Mucosa of descending colon (tissue), 3 donors: Measurements from ENCODE around the gene KRTAP4-1. TPM values are rescaled to one million over a fixed set of nuclear protein-coding genes. Genes with fewer than 3 reads are reported as not detected.
"Not testable (repeated sequence)": the region's sequence is repeated elsewhere in the genome, so short reads cannot be mapped to it uniquely, and the experiment has no call there.

ENCODE experiments used
- ATAC-seq: fragments of 200-7000 bp; cut with Tn5 transposase; one replicate; pipeline ENCODE4 v1.9.1; 2020; ENCODE audit warnings: mild to moderate bottlenecking, moderate library complexity
- DNase-seq, 3 donors: peaks; one replicate each; pipeline ENCODE4 v3.0.0-alpha.2; 2020
- H3K36me3 ChIP-seq: fragments of 200-600 bp; one replicate; pipeline ENCODE4 v1.8.0; 2021; ENCODE audit warnings: low read depth, mild to moderate bottlenecking
- H3K4me1 ChIP-seq: fragments of 200-600 bp; one replicate; pipeline ENCODE4 v1.8.0; 2021; ENCODE audit warnings: low read depth, mild to moderate bottlenecking
- H3K4me3 ChIP-seq: fragments of 200-600 bp; one replicate; pipeline ENCODE4 v1.8.0; 2021; ENCODE audit warnings: mild to moderate bottlenecking
- H3K9me3 ChIP-seq: fragments of 200-600 bp; one replicate; pipeline ENCODE4 v1.8.0; 2021; ENCODE audit warnings: mild to moderate bottlenecking
- CTCF ChIP-seq: fragments of 200-600 bp; IDR thresholded peaks from one replicate; pipeline ENCODE4 v1.8.0; 2022; ENCODE audit warnings: antibody characterized with exemption, mild to moderate bottlenecking
- intact Hi-C, 2 donors: fragments of 100-400 bp; cut with DNase I in 1 of 2; cut with micrococcal nuclease in 1 of 2; formaldehyde crosslinking; loops; one replicate each; pipeline versions ENCODE4 v1.11.0 to v1.11.1; 2022; cut with DNase I, micrococcal nuclease
- total RNA-seq, 3 donors: library from RNA; stranded (reverse); fragmentation: NEBNext Ultra II Directional in 2 of 3; extraction: Animal tissue kit (Norgen Biotek cat#: 25700) in 2 of 3; gene quantifications; one replicate each; pipeline versions ENCODE4 v1.2.1 to v1.2.4, GENCODE V29; 2021 to 2023
- donor health status: DM: no; HTN: no; CAD: no; lungs with moderate emphysema.
- donor health status: DM: no; HTN: no; CAD: no.
- donor health status: DM: no; HTN: yes; CAD: no.

KRTAP4-1 gene
- total RNA-seq, 3 donors from 2014 or later: 0.84 TPM; not detected in 2

GRCh38 chr17:41141361-41141760 lies 43.4 kb downstream of the KRTAP4-1 start:
- Histone ChIP-seq H3K4me1 (no peaks in the 10 kb centered on the region), H3K9me3 (peaks cover 10% of the 10 kb centered on the region), H3K4me3 (no peak overlapping the region), H3K36me3 (no peaks in the 10 kb centered on the region)
- no peak for TF ChIP-seq CTCF
- DNase-seq: no peak
- intact Hi-C loops: no loop called here
- no peak for ATAC-seq

DNA sequence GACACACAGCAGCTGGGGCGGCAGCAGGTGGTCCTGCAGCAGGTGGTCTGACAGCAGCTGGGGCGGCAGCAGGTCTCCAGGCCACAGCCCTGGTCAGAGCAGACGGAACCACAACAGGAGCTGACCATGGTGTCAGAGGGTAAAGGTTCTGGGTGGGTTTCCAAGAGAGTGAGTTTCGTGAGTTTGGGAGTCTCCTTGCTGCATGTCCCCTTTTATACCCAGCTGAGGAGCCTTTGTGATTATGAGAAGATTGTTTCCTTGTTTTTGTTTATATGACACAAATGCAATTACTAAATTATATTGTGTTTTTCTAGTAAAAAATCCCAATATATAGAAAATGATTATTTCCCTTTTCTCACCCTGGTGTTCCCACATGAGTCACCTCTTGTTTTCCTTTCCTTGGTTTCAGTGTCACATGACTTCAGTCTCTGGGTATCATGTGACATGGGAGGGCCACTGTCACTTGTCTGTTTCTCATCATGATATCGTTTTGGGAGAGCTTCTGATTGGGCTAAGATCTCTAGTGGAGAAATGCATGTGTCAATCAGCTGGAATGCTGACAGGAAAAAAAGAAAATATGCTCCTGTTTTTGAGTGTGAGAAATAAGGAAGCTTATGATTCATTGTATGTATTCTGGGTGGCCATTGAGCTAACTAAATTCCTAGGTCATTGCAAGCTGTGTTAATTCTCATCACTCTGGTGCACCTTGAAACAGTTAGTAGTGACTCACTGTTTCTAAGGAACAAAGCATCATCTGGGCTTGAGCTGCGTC lies 44.2 kb downstream of the KRTAP4-1 start, which contains the start of gene KRTAP4-6:
Gene KRTAP4-6 (minus strand): TSS at position 185 of the 772 bp plus-strand sequence. CDS start 57 bp downstream, at position 128.
- intact Hi-C loops: no loop called here
- ATAC-seq (no peak), DNase-seq (no peak)
- Histone ChIP-seq H3K4me3 (no peak within 1 kb of the TSS), H3K9me3 (peaks cover 10% of the 10 kb centered on the region), H3K4me1 (no peaks in the 10 kb centered on the region), H3K36me3 (no peaks in the 10 kb centered on the region)
- no peak for TF ChIP-seq CTCF

DNA sequence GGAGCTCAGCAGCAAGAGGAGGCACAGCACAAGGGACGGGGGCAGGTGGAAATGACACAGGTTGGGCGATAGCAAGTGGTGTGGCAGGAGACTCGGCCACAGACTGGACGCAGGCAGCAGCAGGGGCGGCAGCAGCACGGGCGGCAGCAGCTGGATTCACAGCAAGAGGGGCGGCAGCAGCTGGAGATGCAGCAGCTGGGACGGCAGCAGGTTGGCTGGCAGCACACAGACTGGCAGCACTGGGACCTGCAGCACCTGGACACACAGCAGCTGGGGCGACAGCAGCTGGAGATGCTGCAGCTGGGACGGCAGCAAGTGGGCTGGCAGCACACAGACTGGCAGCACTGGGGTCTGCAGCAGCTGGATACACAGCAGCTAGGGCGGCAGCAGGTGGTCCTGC lies 44.8 kb downstream of the KRTAP4-1 start:
- H3K4me3 ChIP-seq, H3K36me3 ChIP-seq, H3K9me3 ChIP-seq, intact Hi-C loops, ATAC-seq, H3K4me1 ChIP-seq: not testable (repeated sequence)
- DNase-seq: peak in 1 of 3 donors; percentile 44

Other genes starting within 250 kb of the KRTAP4-1 start
- gene KRT23, start 247.3 kb downstream of the KRTAP4-1 start, total RNA-seq: under 1 TPM in 1 of 3 donors, not detected in 2; 0.53 TPM
- gene KRT39, start 218.0 kb downstream of the KRTAP4-1 start, total RNA-seq: under 1 TPM in 1 of 3 donors, not detected in 2; 0.52 TPM
- under 1 TPM in 1 of 3 donors, not detected in 2; 0.22 TPM for gene KRT40, start 200.6 kb downstream of the KRTAP4-1 start, total RNA-seq
- not detected for gene KRTAP3-3, start 190.7 kb downstream of the KRTAP4-1 start, total RNA-seq
- not detected for gene KRTAP3-2, start 185.0 kb downstream of the KRTAP4-1 start, total RNA-seq
- not detected for gene KRTAP3-1, start 175.8 kb downstream of the KRTAP4-1 start, total RNA-seq
- gene KRTAP1-5, start 157.7 kb downstream of the KRTAP4-1 start, total RNA-seq: not detected
- not detected for gene KRTAP1-4, start 154.7 kb downstream of the KRTAP4-1 start, total RNA-seq
- not detected for gene KRTAP1-3, start 150.0 kb downstream of the KRTAP4-1 start, total RNA-seq
- gene KRTAP1-1, start 143.5 kb downstream of the KRTAP4-1 start, total RNA-seq: not detected
- not detected for gene KRTAP2-1, start 137.6 kb downstream of the KRTAP4-1 start, total RNA-seq
- not detected for gene KRTAP2-2, start 129.7 kb downstream of the KRTAP4-1 start, total RNA-seq
- gene KRTAP2-3, start 124.8 kb downstream of the KRTAP4-1 start, total RNA-seq: not detected
- gene KRTAP2-4, start 119.0 kb downstream of the KRTAP4-1 start, total RNA-seq: not detected
- gene KRTAP4-7, start 100.8 kb downstream of the KRTAP4-1 start, total RNA-seq: not detected
- not detected for gene KRTAP4-8, start 86.8 kb downstream of the KRTAP4-1 start, total RNA-seq
- not detected for gene KRTAP4-16, start 82.7 kb downstream of the KRTAP4-1 start, total RNA-seq
- not detected for gene KRTAP4-9, start 79.5 kb downstream of the KRTAP4-1 start, total RNA-seq
- gene KRTAP4-11, start 66.5 kb downstream of the KRTAP4-1 start, total RNA-seq: not detected
- not detected for gene KRTAP4-12, start 60.7 kb downstream of the KRTAP4-1 start, total RNA-seq
- gene KRTAP4-6, start 44.4 kb downstream of the KRTAP4-1 start, total RNA-seq: not detected
- not detected for gene KRTAP4-5, start 35.1 kb downstream of the KRTAP4-1 start, total RNA-seq
- gene KRTAP4-4, start 24.2 kb downstream of the KRTAP4-1 start, total RNA-seq: not detected
- not detected for gene KRTAP4-3, start 16.7 kb downstream of the KRTAP4-1 start, total RNA-seq
- gene KRTAP4-2, start 6.7 kb downstream of the KRTAP4-1 start, total RNA-seq: not detected
- gene KRTAP9-1, start 5.0 kb upstream of the KRTAP4-1 start, total RNA-seq: not detected
- gene KRTAP9-2, start 41.7 kb upstream of the KRTAP4-1 start, total RNA-seq: not detected
- not detected for gene KRTAP9-3, start 47.5 kb upstream of the KRTAP4-1 start, total RNA-seq
- gene KRTAP9-8, start 53.1 kb upstream of the KRTAP4-1 start, total RNA-seq: not detected
- not detected for gene KRTAP9-4, start 64.8 kb upstream of the KRTAP4-1 start, total RNA-seq
- not detected for gene KRTAP9-9, start 70.5 kb upstream of the KRTAP4-1 start, total RNA-seq
- gene KRTAP9-6, start 80.5 kb upstream of the KRTAP4-1 start, total RNA-seq: not detected
- gene KRTAP9-7, start 90.8 kb upstream of the KRTAP4-1 start, total RNA-seq: not detected
- not detected for gene KRTAP29-1, start 117.9 kb upstream of the KRTAP4-1 start, total RNA-seq
- gene KRTAP16-1, start 124.4 kb upstream of the KRTAP4-1 start, total RNA-seq: not detected
- gene KRTAP17-1, start 130.8 kb upstream of the KRTAP4-1 start, total RNA-seq: not detected
- gene KRT33A, start 165.9 kb upstream of the KRTAP4-1 start, total RNA-seq: not detected
- gene KRT33B, start 184.9 kb upstream of the KRTAP4-1 start, total RNA-seq: not detected
- not detected for gene KRT34, start 197.4 kb upstream of the KRTAP4-1 start, total RNA-seq
- gene KRT31, start 212.7 kb upstream of the KRTAP4-1 start, total RNA-seq: not detected
- not detected for gene KRT37, start 239.7 kb upstream of the KRTAP4-1 start, total RNA-seq